HG03521 (cell line): ENCODE measurements around the gene DOCK4.

Experiments
- ATAC-seq: cut with Tn5 transposase; IDR thresholded peaks from one replicate; pipeline ENCODE4 v1.9.1; 2021; ENCODE audit warnings: mild to moderate bottlenecking, moderate library complexity; ENCODE audit not compliant: unreplicated experiment

DOCK4 gene

GRCh38 chr7:111746950-111747349 lies 459.2 kb downstream of the DOCK4 start:
- no peak for ATAC-seq

DNA sequence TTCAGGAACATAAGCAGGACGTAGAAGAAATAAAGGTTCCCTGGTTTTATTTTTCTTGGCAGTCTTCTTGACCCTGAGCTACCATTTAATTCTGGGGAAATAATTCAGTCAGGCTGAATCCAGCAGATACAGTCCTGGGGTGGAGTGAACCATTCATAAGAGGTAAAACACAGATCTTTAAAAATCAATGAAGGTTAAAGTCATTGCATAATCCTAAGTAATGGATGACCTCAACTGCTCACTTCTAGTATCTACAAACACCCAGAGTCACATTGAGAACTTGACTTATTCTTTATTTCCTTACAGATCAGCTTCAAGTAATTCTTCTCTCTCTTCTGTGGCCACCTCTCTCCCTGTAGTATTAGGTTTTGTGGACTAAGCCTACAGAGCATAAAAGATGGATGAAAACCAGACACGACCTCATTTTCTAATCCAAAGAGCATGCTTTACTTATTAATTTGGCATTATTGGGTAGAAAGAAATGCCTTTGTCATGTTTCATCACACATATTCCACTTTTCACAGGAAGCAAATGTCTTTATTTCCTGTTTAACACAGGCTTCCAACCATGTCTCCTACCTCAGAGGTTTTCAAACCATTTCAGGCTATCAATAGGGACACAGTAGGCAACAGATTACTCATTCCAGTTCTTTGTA lies 461.6 kb downstream of the DOCK4 start:
- no peak for ATAC-seq

DNA sequence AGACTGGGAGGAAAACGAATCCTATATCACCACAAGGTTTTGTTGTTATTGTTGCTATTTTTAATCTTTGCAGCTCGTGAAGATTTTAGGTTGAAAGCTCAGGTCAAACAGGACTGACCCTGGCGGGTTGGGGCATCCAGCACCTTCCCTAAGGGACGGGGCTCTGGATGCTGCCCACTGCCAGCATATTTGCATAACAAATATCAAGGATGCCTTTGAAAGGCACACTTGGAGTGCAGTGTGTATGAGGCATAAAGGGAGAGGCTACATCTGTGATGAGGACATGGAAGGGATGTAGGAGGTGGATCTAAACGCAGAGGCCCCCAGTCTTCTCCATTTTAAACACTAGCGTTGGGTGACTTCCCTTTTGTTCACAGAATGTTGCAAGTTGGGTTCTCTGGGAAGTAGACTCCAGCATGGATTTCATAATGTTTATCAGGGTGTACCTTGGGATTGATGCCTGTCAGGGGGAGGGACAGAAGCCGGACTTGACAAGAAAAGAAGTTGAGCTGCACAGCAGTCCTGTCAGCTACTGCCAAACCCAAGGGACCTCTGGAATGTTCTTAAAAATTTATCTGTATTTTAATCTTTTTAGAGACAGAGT lies 462.9 kb downstream of the DOCK4 start:
- no peak for ATAC-seq

GRCh38 chr7:111741811-111742240 lies 464.4 kb downstream of the DOCK4 start:
- peak; percentile 86 for ATAC-seq

DNA sequence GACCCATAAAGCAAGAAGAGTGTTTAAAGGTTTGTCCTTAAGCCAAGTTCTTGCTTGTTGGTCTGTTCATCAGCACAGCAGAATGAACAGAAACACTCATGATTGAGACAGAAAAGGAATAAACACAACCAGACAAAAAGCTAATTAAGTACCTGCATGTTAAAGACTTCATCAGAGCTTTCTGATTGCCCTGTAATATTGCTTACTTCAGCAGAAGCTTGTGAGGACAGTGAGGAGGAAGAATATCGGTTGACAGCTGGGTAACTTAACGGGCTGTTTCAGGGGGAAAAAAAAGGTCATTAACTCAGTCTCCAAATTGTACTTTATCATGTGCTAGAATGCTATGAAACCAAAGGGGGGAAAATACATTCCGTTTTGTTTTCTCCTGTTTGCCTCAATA lies 465.3 kb downstream of the DOCK4 start:
- ATAC-seq = no peak

DNA sequence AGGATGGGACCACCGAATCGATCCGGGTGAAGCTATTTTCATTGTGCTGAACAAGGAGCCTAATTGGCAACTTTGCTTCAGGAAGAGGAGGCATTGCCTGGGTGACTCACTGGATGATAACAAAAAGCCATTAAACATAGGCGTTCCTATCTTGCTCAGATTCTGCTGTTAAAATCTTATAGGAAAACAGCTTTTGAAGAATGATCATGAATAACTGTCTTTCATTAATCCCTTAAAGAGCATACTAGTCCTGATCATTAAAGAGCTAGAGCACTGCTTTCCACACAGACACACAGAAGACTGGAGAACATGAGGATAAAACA lies 469.7 kb downstream of the DOCK4 start:
- no peak for ATAC-seq

GRCh38 chr7:111735661-111736551 lies 470.3 kb downstream of the DOCK4 start:
- ATAC-seq = peak; percentile 58

DNA sequence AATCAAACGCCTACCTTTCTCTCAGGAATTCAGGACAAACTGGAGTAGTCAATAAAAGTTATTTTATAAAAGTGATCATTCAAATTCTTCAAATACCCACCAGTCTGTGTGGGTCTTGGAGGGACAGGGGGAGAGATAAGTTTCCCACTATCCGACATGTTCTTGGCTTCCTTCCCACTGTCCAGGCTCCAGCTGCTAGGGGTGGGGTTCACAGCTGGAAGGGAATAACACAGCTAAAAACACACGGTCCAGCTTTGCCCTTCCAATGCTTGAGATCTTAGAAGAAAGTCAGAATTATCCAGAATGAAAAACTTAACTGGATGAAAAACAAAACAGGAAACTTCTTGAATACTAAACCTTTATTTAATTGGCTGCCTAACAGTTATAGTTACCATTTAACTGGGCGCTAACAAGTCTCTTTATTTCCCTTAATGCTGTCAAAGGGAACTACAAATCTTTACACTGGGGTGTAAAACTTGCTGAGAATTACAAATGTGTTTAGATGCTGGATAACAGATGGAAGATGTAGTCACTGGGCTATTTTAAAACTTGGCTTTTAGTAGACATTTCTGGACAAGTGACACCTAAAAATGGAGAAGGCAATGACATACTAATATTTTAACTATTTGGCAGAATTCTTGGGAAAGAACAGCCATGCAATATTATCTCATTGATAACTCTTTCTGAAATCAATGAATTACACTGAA lies 471.1 kb downstream of the DOCK4 start:
- no peak for ATAC-seq

GRCh38 chr7:111732923-111733322 lies 473.3 kb downstream of the DOCK4 start:
- ATAC-seq = no peak

- peak; percentile 70 for ATAC-seq
Measured at GRCh38 chr7:111730476-111731300, 475.5 kb downstream of the DOCK4 start.

GRCh38 chr7:111730057-111730456 lies 476.1 kb downstream of the DOCK4 start:
- ATAC-seq = no peak

GRCh38 chr7:111729483-111729882 lies 476.7 kb downstream of the DOCK4 start:
- ATAC-seq = no peak

GRCh38 chr7:111728635-111728995 lies 477.6 kb downstream of the DOCK4 start:
- no peak for ATAC-seq

DNA sequence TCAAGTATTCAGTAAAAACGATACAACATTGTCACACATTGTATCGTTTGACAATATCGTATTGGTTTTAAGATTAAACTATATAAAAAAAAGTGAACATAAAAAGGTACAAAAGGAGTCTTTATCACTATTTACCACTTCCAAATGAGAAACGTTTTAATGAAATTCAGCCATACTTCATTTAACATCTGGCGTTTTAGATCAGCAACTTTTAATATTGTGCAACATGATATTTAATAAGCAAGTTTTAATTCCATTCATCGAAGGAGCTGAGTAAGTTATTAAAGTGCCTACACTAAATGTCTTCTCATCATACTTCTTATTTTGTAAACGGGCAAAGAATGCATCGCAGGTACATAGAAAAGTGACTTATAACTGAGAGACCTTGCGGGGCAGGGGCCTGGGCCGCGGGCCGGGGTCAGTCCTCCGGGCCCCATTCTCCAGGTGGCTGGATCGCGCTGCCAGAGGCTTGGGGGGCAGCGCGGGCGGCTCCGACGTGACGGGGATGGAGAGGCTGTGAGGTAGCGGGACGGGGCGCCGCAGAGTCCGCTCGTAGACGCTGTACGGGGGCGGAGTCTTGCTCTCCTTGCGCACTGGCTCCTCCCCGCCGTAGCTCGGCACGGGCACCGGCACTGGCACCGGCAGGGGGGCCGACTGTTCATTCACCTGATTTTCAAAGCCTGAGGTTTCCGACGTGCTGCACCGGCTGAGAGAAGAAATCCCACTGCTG lies 478.1 kb downstream of the DOCK4 start:
- ATAC-seq = no peak

GRCh38 chr7:111718886-111719285 lies 487.3 kb downstream of the DOCK4 start:
- ATAC-seq = no peak

DNA sequence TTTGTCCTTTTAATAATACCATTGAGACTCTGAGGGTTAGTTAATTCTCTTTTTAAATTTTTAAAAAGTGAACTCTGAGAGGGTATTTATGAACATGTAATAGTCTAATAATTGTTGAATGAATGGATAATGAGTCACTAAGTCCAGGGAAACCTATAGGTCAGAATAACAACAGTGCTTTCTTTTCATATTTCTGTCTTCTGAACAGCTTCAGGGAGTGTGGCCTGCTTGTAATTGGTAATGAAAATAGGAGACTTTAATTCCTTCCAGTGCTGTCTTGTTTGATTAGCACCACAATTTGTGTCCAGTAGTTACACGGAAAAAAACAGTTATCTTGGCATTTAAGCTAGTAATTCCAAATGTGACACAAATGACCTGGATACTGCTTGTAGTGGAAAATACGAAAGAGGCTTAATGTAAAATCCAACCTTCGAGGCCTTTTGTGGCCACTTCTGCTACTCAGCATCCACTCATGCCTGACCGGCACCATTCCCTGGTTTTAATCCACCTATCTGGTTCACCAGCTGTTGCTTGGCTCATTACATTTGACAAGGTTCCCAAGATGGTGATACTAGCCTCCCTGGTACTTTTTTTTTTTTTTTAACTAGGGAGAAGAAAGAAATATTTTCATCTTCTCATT lies 494.7 kb downstream of the DOCK4 start:
- ATAC-seq = no peak

DNA sequence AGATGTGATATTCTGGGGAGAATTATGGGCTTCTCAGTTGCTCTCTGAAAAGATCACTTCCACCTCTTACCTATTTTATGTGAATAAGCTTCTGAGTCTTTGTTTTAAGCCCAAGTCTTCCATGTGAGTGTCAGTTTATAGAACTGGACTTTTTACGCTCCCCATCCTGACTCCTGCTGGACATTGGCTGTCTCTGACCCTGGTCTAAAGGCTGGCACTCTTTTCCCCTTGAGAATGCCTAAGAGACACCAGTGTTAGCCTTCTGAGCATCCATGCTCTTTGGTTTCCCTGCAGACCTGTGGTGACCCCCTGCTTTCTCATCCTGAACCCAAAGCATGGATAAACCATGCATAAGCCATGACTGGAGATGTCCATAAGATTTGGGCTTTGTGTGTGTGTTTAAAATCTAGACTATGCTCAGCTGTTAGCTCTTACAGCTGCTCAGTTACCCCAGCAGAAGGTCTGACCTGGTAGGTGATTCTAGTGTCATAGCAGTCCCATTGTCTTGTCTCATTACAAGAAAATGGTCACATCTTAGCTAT lies 495.3 kb downstream of the DOCK4 start:
- no peak for ATAC-seq

- no peak for ATAC-seq
Measured at GRCh38 chr7:111708072-111708471, 498.1 kb downstream of the DOCK4 start.

- no peak for ATAC-seq
Measured at GRCh38 chr7:111705807-111706206, 500.4 kb downstream of the DOCK4 start.
